ENCODE results near the gene RFESD. TPM values are rescaled to one million over a fixed set of nuclear protein-coding genes. Genes with fewer than 3 reads are reported as not detected.
A peak's percentile ranks its signal among the peaks of the same experiment; 100 is the strongest.

The RFESD gene
- total RNA-seq, 4 donors from 2014 or later = 0.89 to 2.9 (median 1.6) TPM

GRCh38 chr5:95667061-95667618, 20.6 kb downstream of the RFESD start:
- in situ Hi-C loops (cut with MboI; ENCODE audit: low sequenced_read_pairs in 4 of 4) = loop anchor here (5.0 to 25.0 kb wide), 6 partner anchors 58 to 670 kb away; no protein-coding TSS in a partner anchor
- intact Hi-C loops (cut with DNase I; ENCODE audit: low total_unique reads) = loop anchor here (5.0 kb wide), 2 partner anchors 45 to 105 kb away; no protein-coding TSS in a partner anchor
- Histone ChIP-seq H3K27me3 (no peaks in the 10 kb centered on the region), H3K9me3 (no peaks in the 10 kb centered on the region), H3K4me3 (no peak overlapping the region), H3K36me3 (no peaks in the 10 kb centered on the region), H3K27ac (no peak overlapping the region), H3K4me1 (peaks cover 17 to 20% of the 10 kb centered on the region in 2 donors)
- no peak for ATAC-seq
- TF ChIP-seq POLR2A (IDR thresholded peaks at IDR 0.05) (no peak), CTCF (IDR thresholded peaks at IDR 0.05 in 4 of 5, conservative IDR thresholded peaks at IDR 0.05 in 1 of 5) (no peak)
- DNase-seq = no peak

GRCh38 chr5:95667678-95668077, 21.1 kb downstream of the RFESD start:
- no peak for DNase-seq
- Histone ChIP-seq H3K27ac (no peak overlapping the region), H3K36me3 (no peaks in the 10 kb centered on the region), H3K9me3 (no peaks in the 10 kb centered on the region), H3K4me1 (peaks cover 17 to 20% of the 10 kb centered on the region in 2 donors), H3K27me3 (no peaks in the 10 kb centered on the region), H3K4me3 (no peak overlapping the region)
- no peak for TF ChIP-seq CTCF (IDR thresholded peaks at IDR 0.05 in 4 of 5, conservative IDR thresholded peaks at IDR 0.05 in 1 of 5)
- no peak for TF ChIP-seq POLR2A (IDR thresholded peaks at IDR 0.05)
- ATAC-seq = no peak
- intact Hi-C loops (cut with DNase I; ENCODE audit: low total_unique reads) = loop anchor here (5.0 kb wide), 2 partner anchors 45 to 105 kb away; no protein-coding TSS in a partner anchor
- in situ Hi-C loops (cut with MboI; ENCODE audit: low sequenced_read_pairs in 4 of 4) = loop anchor here (5.0 to 25.0 kb wide), 6 partner anchors 57 to 670 kb away; no protein-coding TSS in a partner anchor

GRCh38 chr5:95668216-95668615, 21.6 kb downstream of the RFESD start:
- no peak for DNase-seq
- no peaks in the 10 kb centered on the region for H3K36me3 ChIP-seq
- no peaks in the 10 kb centered on the region for H3K27me3 ChIP-seq
- intact Hi-C loops (cut with DNase I; ENCODE audit: low total_unique reads) = loop anchor here (5.0 kb wide), 2 partner anchors 44 to 104 kb away; no protein-coding TSS in a partner anchor
- no peak for TF ChIP-seq CTCF (IDR thresholded peaks at IDR 0.05 in 4 of 5, conservative IDR thresholded peaks at IDR 0.05 in 1 of 5)
- no peak for TF ChIP-seq POLR2A (IDR thresholded peaks at IDR 0.05)
- ATAC-seq = no peak
- no peak overlapping the region for H3K4me3 ChIP-seq
- H3K27ac ChIP-seq = peak overlapping the region in 1 of 4 donors; percentile 81
- H3K9me3 ChIP-seq = no peaks in the 10 kb centered on the region
- H3K4me1 ChIP-seq = peaks cover 17 to 20% of the 10 kb centered on the region in 2 donors
- in situ Hi-C loops (cut with MboI; ENCODE audit: low sequenced_read_pairs in 4 of 4) = loop anchor here (5.0 to 25.0 kb wide), 6 partner anchors 57 to 669 kb away; no protein-coding TSS in a partner anchor

GRCh38 chr5:95668728-95669127, 22.2 kb downstream of the RFESD start:
- DNase-seq (no peak), ATAC-seq (no peak)
- Histone ChIP-seq H3K4me3 (no peak overlapping the region), H3K27me3 (no peaks in the 10 kb centered on the region), H3K4me1 (peaks cover 17 to 20% of the 10 kb centered on the region in 2 donors), H3K27ac (peak overlapping the region; percentile 68 to 86 (median 82)), H3K36me3 (no peaks in the 10 kb centered on the region), H3K9me3 (no peaks in the 10 kb centered on the region)
- intact Hi-C loops (cut with DNase I; ENCODE audit: low total_unique reads) = loop anchor here (1.0 to 5.0 kb wide), 3 partner anchors 44 to 104 kb away; no protein-coding TSS in a partner anchor
- in situ Hi-C loops (cut with MboI; ENCODE audit: low sequenced_read_pairs in 4 of 4) = loop anchor here (5.0 to 25.0 kb wide), 6 partner anchors 56 to 669 kb away; no protein-coding TSS in a partner anchor
- no peak for TF ChIP-seq CTCF (IDR thresholded peaks at IDR 0.05 in 4 of 5, conservative IDR thresholded peaks at IDR 0.05 in 1 of 5)
- TF ChIP-seq POLR2A (IDR thresholded peaks at IDR 0.05) = no peak

Data from gastrocnemius medialis (tissue), 4 donors.